ENCODE data around the gene SUPT7L. TPM values are rescaled to one million over a fixed set of nuclear protein-coding genes. Genes with fewer than 3 reads are reported as not detected.
"Not testable (repeated sequence)": the region's sequence is repeated elsewhere in the genome, so short reads cannot be mapped to it uniquely, and the experiment has no call there.

SUPT7L gene
- total and polyA plus RNA-seq, 4 donors: 9.6 to 14.6 (median 11.5) TPM

DNA sequence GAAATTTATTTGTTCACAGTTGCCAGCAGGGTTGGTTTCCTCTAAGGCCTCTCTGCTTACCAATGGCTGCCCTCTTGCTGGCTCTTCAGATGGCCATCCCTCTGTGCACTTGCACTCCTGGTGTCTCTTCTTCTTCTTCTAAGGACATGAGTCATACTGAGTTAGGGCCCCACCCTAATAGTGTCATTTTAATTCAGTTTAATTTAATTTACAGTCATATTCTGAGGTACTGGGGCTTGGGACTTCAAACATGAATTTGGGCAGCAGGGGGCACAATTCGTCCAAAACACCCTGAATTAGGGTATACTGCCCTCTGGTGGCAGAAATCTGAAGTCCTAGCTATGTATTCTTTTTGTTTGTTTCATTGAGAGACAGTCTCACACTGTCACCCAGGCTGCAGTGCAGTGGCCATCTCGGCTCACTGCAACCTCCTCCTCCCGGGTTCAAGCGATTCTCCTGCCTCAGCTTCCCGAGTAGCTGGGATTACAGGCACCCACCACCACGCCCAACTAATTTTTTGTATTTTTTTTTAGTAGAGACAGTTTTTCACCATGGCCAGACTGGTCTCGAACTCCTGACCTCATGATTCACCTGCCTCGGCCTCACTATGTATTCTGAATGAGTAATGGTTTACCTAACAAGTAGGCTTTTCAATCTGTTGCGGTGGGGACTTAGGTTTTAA lies 20.1 kb upstream of the SUPT7L start:
- no peak overlapping the region for H3K27ac ChIP-seq (ENCODE audit: low read depth in 1 of 2, low read length in 2 of 2)
- H3K27me3 ChIP-seq (ENCODE audit: control insufficient read depth in 4 of 4, insufficient read depth in 4 of 4, low read length in 3 of 4): no peaks in the 10 kb centered on the region
- no peaks in the 10 kb centered on the region for H3K4me1 ChIP-seq (ENCODE audit: control insufficient read depth in 4 of 4, insufficient read depth in 4 of 4, low read length in 3 of 4)
- H3K36me3 ChIP-seq (ENCODE audit: control insufficient read depth in 4 of 4, insufficient read depth in 3 of 4, low read depth in 1 of 4, low read length in 3 of 4): peaks cover 4 to 35% (median 22%) of the 10 kb centered on the region in 4 donors
- 36% methylated on average over 9 of the region's 9 CpGs for WGBS
- DNase-seq (ENCODE audit: low spot score): peak; percentile 88
- no peak overlapping the region for H3K4me3 ChIP-seq (ENCODE audit: low read depth in 1 of 3, low read length in 3 of 3)
- H3K9ac ChIP-seq (ENCODE audit: low read depth in 1 of 2, low read length in 2 of 2): no peak overlapping the region
- no peaks in the 10 kb centered on the region for H3K9me3 ChIP-seq (ENCODE audit: control insufficient read depth in 4 of 4, low read length in 3 of 4)
- TF ChIP-seq EGR1 (IDR thresholded peaks at IDR 0.05; ENCODE audit: low read depth in 2 of 2) (no peak), RAD21 (IDR thresholded peaks at IDR 0.05) (peak; percentile 89 to 91), YY1 (IDR thresholded peaks at IDR 0.05) (peak; percentile 15), TAF1 (conservative IDR thresholded peaks at IDR 0.05) (no peak), GABPA (IDR thresholded peaks at IDR 0.05 in 1 of 2, conservative IDR thresholded peaks at IDR 0.05 in 1 of 2) (no peak), SP1 (IDR thresholded peaks at IDR 0.05) (peak; percentile 22), HNF4G (IDR thresholded peaks at IDR 0.05) (no peak), FOXA2 (IDR thresholded peaks at IDR 0.05) (no peak), HNF4A (conservative IDR thresholded peaks at IDR 0.05) (no peak), RXRA (IDR thresholded peaks at IDR 0.05) (no peak), FOXA1 (IDR thresholded peaks at IDR 0.05) (no peak), JUND (IDR thresholded peaks at IDR 0.05) (no peak), NR2F2 (IDR thresholded peaks at IDR 0.05) (peak; percentile 9)
- TF ChIP-seq, protein P1, sequence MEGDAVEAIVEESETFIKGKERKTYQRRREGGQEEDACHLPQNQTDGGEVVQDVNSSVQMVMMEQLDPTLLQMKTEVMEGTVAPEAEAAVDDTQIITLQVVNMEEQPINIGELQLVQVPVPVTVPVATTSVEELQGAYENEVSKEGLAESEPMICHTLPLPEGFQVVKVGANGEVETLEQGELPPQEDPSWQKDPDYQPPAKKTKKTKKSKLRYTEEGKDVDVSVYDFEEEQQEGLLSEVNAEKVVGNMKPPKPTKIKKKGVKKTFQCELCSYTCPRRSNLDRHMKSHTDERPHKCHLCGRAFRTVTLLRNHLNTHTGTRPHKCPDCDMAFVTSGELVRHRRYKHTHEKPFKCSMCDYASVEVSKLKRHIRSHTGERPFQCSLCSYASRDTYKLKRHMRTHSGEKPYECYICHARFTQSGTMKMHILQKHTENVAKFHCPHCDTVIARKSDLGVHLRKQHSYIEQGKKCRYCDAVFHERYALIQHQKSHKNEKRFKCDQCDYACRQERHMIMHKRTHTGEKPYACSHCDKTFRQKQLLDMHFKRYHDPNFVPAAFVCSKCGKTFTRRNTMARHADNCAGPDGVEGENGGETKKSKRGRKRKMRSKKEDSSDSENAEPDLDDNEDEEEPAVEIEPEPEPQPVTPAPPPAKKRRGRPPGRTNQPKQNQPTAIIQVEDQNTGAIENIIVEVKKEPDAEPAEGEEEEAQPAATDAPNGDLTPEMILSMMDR (IDR thresholded peaks at IDR 0.05; ENCODE audit: low read depth, low read length, missing input control): peak; percentile 99
- TF ChIP-seq, protein P2, sequence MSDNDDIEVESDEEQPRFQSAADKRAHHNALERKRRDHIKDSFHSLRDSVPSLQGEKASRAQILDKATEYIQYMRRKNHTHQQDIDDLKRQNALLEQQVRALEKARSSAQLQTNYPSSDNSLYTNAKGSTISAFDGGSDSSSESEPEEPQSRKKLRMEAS (IDR thresholded peaks at IDR 0.05): no peak
- TF ChIP-seq, protein P3, sequence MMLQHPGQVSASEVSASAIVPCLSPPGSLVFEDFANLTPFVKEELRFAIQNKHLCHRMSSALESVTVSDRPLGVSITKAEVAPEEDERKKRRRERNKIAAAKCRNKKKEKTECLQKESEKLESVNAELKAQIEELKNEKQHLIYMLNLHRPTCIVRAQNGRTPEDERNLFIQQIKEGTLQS (IDR thresholded peaks at IDR 0.05): peak; percentile 12
- TF ChIP-seq, protein P4, sequence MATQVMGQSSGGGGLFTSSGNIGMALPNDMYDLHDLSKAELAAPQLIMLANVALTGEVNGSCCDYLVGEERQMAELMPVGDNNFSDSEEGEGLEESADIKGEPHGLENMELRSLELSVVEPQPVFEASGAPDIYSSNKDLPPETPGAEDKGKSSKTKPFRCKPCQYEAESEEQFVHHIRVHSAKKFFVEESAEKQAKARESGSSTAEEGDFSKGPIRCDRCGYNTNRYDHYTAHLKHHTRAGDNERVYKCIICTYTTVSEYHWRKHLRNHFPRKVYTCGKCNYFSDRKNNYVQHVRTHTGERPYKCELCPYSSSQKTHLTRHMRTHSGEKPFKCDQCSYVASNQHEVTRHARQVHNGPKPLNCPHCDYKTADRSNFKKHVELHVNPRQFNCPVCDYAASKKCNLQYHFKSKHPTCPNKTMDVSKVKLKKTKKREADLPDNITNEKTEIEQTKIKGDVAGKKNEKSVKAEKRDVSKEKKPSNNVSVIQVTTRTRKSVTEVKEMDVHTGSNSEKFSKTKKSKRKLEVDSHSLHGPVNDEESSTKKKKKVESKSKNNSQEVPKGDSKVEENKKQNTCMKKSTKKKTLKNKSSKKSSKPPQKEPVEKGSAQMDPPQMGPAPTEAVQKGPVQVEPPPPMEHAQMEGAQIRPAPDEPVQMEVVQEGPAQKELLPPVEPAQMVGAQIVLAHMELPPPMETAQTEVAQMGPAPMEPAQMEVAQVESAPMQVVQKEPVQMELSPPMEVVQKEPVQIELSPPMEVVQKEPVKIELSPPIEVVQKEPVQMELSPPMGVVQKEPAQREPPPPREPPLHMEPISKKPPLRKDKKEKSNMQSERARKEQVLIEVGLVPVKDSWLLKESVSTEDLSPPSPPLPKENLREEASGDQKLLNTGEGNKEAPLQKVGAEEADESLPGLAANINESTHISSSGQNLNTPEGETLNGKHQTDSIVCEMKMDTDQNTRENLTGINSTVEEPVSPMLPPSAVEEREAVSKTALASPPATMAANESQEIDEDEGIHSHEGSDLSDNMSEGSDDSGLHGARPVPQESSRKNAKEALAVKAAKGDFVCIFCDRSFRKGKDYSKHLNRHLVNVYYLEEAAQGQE (IDR thresholded peaks at IDR 0.05): no peak
- TF ChIP-seq, protein P5, sequence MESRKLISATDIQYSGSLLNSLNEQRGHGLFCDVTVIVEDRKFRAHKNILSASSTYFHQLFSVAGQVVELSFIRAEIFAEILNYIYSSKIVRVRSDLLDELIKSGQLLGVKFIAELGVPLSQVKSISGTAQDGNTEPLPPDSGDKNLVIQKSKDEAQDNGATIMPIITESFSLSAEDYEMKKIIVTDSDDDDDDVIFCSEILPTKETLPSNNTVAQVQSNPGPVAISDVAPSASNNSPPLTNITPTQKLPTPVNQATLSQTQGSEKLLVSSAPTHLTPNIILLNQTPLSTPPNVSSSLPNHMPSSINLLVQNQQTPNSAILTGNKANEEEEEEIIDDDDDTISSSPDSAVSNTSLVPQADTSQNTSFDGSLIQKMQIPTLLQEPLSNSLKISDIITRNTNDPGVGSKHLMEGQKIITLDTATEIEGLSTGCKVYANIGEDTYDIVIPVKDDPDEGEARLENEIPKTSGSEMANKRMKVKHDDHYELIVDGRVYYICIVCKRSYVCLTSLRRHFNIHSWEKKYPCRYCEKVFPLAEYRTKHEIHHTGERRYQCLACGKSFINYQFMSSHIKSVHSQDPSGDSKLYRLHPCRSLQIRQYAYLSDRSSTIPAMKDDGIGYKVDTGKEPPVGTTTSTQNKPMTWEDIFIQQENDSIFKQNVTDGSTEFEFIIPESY (IDR thresholded peaks at IDR 0.05): no peak

DNA sequence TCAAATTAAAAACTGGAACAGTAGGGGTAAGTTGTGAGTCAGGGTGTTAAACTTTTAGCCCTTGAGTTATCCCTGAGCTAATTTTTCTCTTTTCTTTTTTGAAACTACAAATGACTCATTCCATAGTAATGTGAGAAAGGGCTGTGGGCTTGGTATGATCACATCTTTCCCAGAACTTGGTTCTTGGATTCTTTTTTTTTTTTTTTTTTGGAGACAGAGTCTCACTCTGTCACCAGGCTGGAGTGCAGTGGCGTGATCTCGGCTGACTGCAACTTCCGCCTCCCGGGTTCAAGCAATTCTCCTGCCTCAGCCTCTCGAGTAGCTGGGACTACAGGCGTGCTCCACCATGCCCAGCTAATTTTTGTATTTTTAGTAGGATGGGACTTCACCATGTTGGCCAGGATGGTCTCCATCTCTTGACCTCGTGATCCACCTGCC lies 18.9 kb upstream of the SUPT7L start:
- H3K9me3 ChIP-seq (ENCODE audit: control insufficient read depth in 4 of 4, low read length in 3 of 4); H3K9ac ChIP-seq (ENCODE audit: low read depth in 1 of 2, low read length in 2 of 2); DNase-seq (ENCODE audit: low spot score); H3K27ac ChIP-seq (ENCODE audit: low read depth in 1 of 2, low read length in 2 of 2); H3K4me3 ChIP-seq (ENCODE audit: low read depth in 1 of 3, low read length in 3 of 3); H3K4me1 ChIP-seq (ENCODE audit: control insufficient read depth in 4 of 4, insufficient read depth in 4 of 4, low read length in 3 of 4); H3K27me3 ChIP-seq (ENCODE audit: control insufficient read depth in 4 of 4, insufficient read depth in 4 of 4, low read length in 3 of 4): not testable (repeated sequence)
- 93% methylated on average over 7 of the region's 7 CpGs for WGBS
- H3K36me3 ChIP-seq (ENCODE audit: control insufficient read depth in 4 of 4, insufficient read depth in 3 of 4, low read depth in 1 of 4, low read length in 3 of 4): peaks cover 2 to 34% (median 24%) of the 10 kb centered on the region in 4 donors
